OCI-LY1 (cell line): ENCODE results near the gene CASP1.

Source experiments
- H2AFZ ChIP-seq: fragments of 200-600 bp; sonication (generic), shearing (Covaris generic); 2 replicates; pipeline ENCODE4 v1.6.0; 2014; ENCODE audit warnings: antibody characterized with exemption, mild to moderate bottlenecking, low read length
- H3F3A ChIP-seq: fragments of 200-600 bp; sonication (generic), shearing (Covaris generic); 2 replicates; pipeline ENCODE4 v1.6.0; 2014; ENCODE audit warnings: mild to moderate bottlenecking, antibody characterized with exemption, low read length, moderate library complexity; ENCODE audit not compliant: insufficient read depth
- H3K27ac ChIP-seq: fragments of 200-600 bp; sonication (generic); 2 replicates; pipeline ENCODE4 v1.5.1; 2014; ENCODE audit warnings: low read length, mixed run types, mild to moderate bottlenecking, low read depth; ENCODE audit not compliant: poor library complexity, severe bottlenecking
- H3K27me3 ChIP-seq: fragments of 200-600 bp; sonication (generic); 2 replicates; pipeline ENCODE4 v1.6.0; 2014; ENCODE audit warnings: antibody characterized with exemption, mild to moderate bottlenecking, low read length, moderate library complexity; ENCODE audit not compliant: insufficient read depth
- H3K36me3 ChIP-seq: fragments of 200-600 bp; sonication (generic); 2 replicates; pipeline ENCODE4 v1.6.1; 2014; ENCODE audit warnings: mild to moderate bottlenecking, antibody characterized with exemption, low read length, moderate library complexity, mixed read lengths; ENCODE audit not compliant: insufficient read depth
- H3K4me1 ChIP-seq: fragments of 200-600 bp; sonication (generic); 2 replicates; pipeline ENCODE4 v1.5.1; 2014; ENCODE audit warnings: mild to moderate bottlenecking, low read length, moderate library complexity; ENCODE audit not compliant: insufficient read depth, severe bottlenecking
- H3K4me2 ChIP-seq: fragments of 200-600 bp; sonication (generic), shearing (Covaris generic); 2 replicates; pipeline ENCODE4 v1.6.1; 2014; ENCODE audit warnings: low read length
- H3K4me3 ChIP-seq: fragments of 200-600 bp; sonication (generic); 2 replicates; pipeline ENCODE4 v1.5.1; 2014; ENCODE audit warnings: low read length, low read depth, mild to moderate bottlenecking, mixed read lengths; ENCODE audit not compliant: poor library complexity, severe bottlenecking
- H3K79me2 ChIP-seq: fragments of 200-600 bp; shearing (Covaris generic); 2 replicates; pipeline ENCODE4 v1.6.1; 2016; ENCODE audit warnings: mixed run types, low read length, mixed read lengths; ENCODE audit not compliant: insufficient read depth
- H3K9ac ChIP-seq: fragments of 200-600 bp; sonication (generic), shearing (Covaris generic); 2 replicates; pipeline ENCODE4 v1.6.1; 2014; ENCODE audit warnings: mild to moderate bottlenecking, low read length, mixed read lengths
- H3K9me2 ChIP-seq: fragments of 200-600 bp; sonication (generic), shearing (Covaris generic); 2 replicates; pipeline ENCODE4 v1.6.1; 2014; ENCODE audit warnings: low read depth, mild to moderate bottlenecking, low read length, mixed read lengths
- H3K9me3 ChIP-seq: fragments of 200-600 bp; shearing (Covaris generic); 2 replicates; pipeline ENCODE4 v1.6.1; 2014; ENCODE audit warnings: low read length, mixed read lengths
- H4K20me1 ChIP-seq: fragments of 200-600 bp; sonication (generic), shearing (Covaris generic); 2 replicates; pipeline ENCODE4 v1.6.0; 2016; ENCODE audit warnings: mild to moderate bottlenecking, low read length; ENCODE audit not compliant: insufficient read depth
- CTCF ChIP-seq: fragments of 200-600 bp; sonication (generic), shearing (Covaris generic); IDR thresholded peaks from 2 replicates; pipeline ENCODE4 v1.5.1; 2017; ENCODE audit warnings: mild to moderate bottlenecking, antibody characterized with exemption, low read length, moderate library complexity, mixed read lengths
- EZH2 ChIP-seq: fragments of 200-600 bp; sonication (generic), shearing (Covaris generic); IDR thresholded peaks from 2 replicates; pipeline ENCODE4 v1.8.0; 2017; ENCODE audit warnings: borderline replicate concordance, mixed run types, mild to moderate bottlenecking, antibody characterized with exemption, low read length, moderate library complexity, mixed read lengths

Gene CASP1

GRCh38 chr11:104992781-104993180, 42.2 kb downstream of the CASP1 start:
- Histone ChIP-seq H3K4me2 (no peak overlapping the region), H3K9me3 (no peaks in the 10 kb centered on the region), H3K27ac (no peak overlapping the region), H3K4me1 (no peaks in the 10 kb centered on the region), H3K4me3 (no peak overlapping the region), H2AFZ (no peak overlapping the region), H3K27me3 (no peaks in the 10 kb centered on the region), H3K36me3 (no peaks in the 10 kb centered on the region), H4K20me1 (no peaks in the 10 kb centered on the region), H3F3A (no peaks in the 10 kb centered on the region), H3K9ac (no peak overlapping the region), H3K79me2 (no peaks in the 10 kb centered on the region), H3K9me2 (no peaks in the 10 kb centered on the region)
- TF ChIP-seq CTCF (no peak), EZH2 (no peak)

- Histone ChIP-seq H3K4me3 (no peak overlapping the region), H3K9me2 (no peaks in the 10 kb centered on the region), H3F3A (no peaks in the 10 kb centered on the region), H4K20me1 (no peaks in the 10 kb centered on the region), H3K4me2 (no peak overlapping the region), H3K79me2 (no peaks in the 10 kb centered on the region), H3K27me3 (no peaks in the 10 kb centered on the region), H3K9me3 (no peaks in the 10 kb centered on the region), H3K4me1 (no peaks in the 10 kb centered on the region), H3K36me3 (no peaks in the 10 kb centered on the region), H3K27ac (no peak overlapping the region), H3K9ac (no peak overlapping the region), H2AFZ (no peak overlapping the region)
- no peak for TF ChIP-seq CTCF
- no peak for TF ChIP-seq EZH2
Measured at GRCh38 chr11:104991994-104992393, 43.0 kb downstream of the CASP1 start.

GRCh38 chr11:104984808-104985207, 50.1 kb downstream of the CASP1 start:
- Histone ChIP-seq H3K4me1 (no peaks in the 10 kb centered on the region), H3K9me2 (no peaks in the 10 kb centered on the region), H3K79me2 (no peaks in the 10 kb centered on the region), H4K20me1 (no peaks in the 10 kb centered on the region), H3F3A (no peaks in the 10 kb centered on the region), H3K4me2 (no peak overlapping the region), H3K9ac (no peak overlapping the region), H3K36me3 (no peaks in the 10 kb centered on the region), H2AFZ (no peak overlapping the region), H3K27ac (no peak overlapping the region), H3K4me3 (no peak overlapping the region), H3K9me3 (no peaks in the 10 kb centered on the region), H3K27me3 (no peaks in the 10 kb centered on the region)
- TF ChIP-seq EZH2: no peak
- TF ChIP-seq CTCF: no peak
